ENCODE measurements around the gene NRAS. TPM values are rescaled to one million over a fixed set of nuclear protein-coding genes. Genes with fewer than 3 reads are reported as not detected.

Gene NRAS
- total RNA-seq, 1 donor from 2014 or later: 79.4 TPM

- DNase-seq (ENCODE audit: low read depth): no peak
- H3K4me3 ChIP-seq (ENCODE audit: low read depth, low read length): no peak overlapping the region
- TF ChIP-seq CTCF (conservative IDR thresholded peaks at IDR 0.05; ENCODE audit: low read depth, low read length): no peak
Measured at GRCh38 chr1:114710360-114710759, 6.2 kb downstream of the NRAS start.

- no peak overlapping the region for H3K4me3 ChIP-seq (ENCODE audit: low read depth, low read length)
- DNase-seq (ENCODE audit: low read depth): no peak
- TF ChIP-seq CTCF (conservative IDR thresholded peaks at IDR 0.05; ENCODE audit: low read depth, low read length): no peak
Measured at GRCh38 chr1:114707604-114708003, 9.0 kb downstream of the NRAS start.

GRCh38 chr1:114703242-114703641 lies 13.3 kb downstream of the NRAS start:
- TF ChIP-seq CTCF (conservative IDR thresholded peaks at IDR 0.05; ENCODE audit: low read depth, low read length): no peak
- DNase-seq (ENCODE audit: low read depth): no peak
- no peak overlapping the region for H3K4me3 ChIP-seq (ENCODE audit: low read depth, low read length)

GRCh38 chr1:114702737-114703136 lies 13.8 kb downstream of the NRAS start:
- TF ChIP-seq CTCF (conservative IDR thresholded peaks at IDR 0.05; ENCODE audit: low read depth, low read length): no peak
- H3K4me3 ChIP-seq (ENCODE audit: low read depth, low read length): no peak overlapping the region
- DNase-seq (ENCODE audit: low read depth): no peak

GRCh38 chr1:114701931-114702330 lies 14.6 kb downstream of the NRAS start:
- no peak for DNase-seq (ENCODE audit: low read depth)
- no peak for TF ChIP-seq CTCF (conservative IDR thresholded peaks at IDR 0.05; ENCODE audit: low read depth, low read length)
- no peak overlapping the region for H3K4me3 ChIP-seq (ENCODE audit: low read depth, low read length)

GRCh38 chr1:114700036-114700600 lies 16.5 kb downstream of the NRAS start:
- no peak for TF ChIP-seq CTCF (conservative IDR thresholded peaks at IDR 0.05; ENCODE audit: low read depth, low read length)
- H3K4me3 ChIP-seq (ENCODE audit: low read depth, low read length): no peak overlapping the region
- no peak for DNase-seq (ENCODE audit: low read depth)

GRCh38 chr1:114696810-114697209 lies 19.8 kb downstream of the NRAS start:
- TF ChIP-seq CTCF (conservative IDR thresholded peaks at IDR 0.05; ENCODE audit: low read depth, low read length): no peak
- DNase-seq (ENCODE audit: low read depth): no peak
- H3K4me3 ChIP-seq (ENCODE audit: low read depth, low read length): no peak overlapping the region
